ENCODE results near the gene CCR3.

CCR3 gene

GRCh38 chr3:46221938-46222337 is 20.3 kb upstream of the CCR3 start:
- DNase-seq: no peak

- peak; percentile 28 for DNase-seq
Observed at GRCh38 chr3:46222435-46223161, 19.7 kb upstream of the CCR3 start.

GRCh38 chr3:46228260-46229242 is 13.7 kb upstream of the CCR3 start:
- DNase-seq: no peak

- DNase-seq: no peak
Observed at GRCh38 chr3:46231323-46231722, 10.9 kb upstream of the CCR3 start.

- DNase-seq: no peak
Observed at GRCh38 chr3:46233194-46233593, 9.1 kb upstream of the CCR3 start.

GRCh38 chr3:46235425-46235824 is 6.8 kb upstream of the CCR3 start:
- no peak for DNase-seq

GRCh38 chr3:46236294-46237054 is 5.8 kb upstream of the CCR3 start:
- DNase-seq: no peak

GRCh38 chr3:46238386-46238785 is 3.9 kb upstream of the CCR3 start:
- no peak for DNase-seq

GRCh38 chr3:46239301-46239938 is 2.8 kb upstream of the CCR3 start:
- DNase-seq: no peak

- DNase-seq: no peak
Observed at GRCh38 chr3:46239952-46240351, 2.3 kb upstream of the CCR3 start.

- no peak for DNase-seq
Observed at GRCh38 chr3:46243560-46243959, 1.3 kb downstream of the CCR3 start.

GRCh38 chr3:46245146-46245545 is 2.9 kb downstream of the CCR3 start:
- no peak for DNase-seq

GRCh38 chr3:46252980-46253379 is 10.7 kb downstream of the CCR3 start:
- DNase-seq: no peak

- DNase-seq: no peak
Observed at GRCh38 chr3:46258525-46258924, 16.3 kb downstream of the CCR3 start.

- no peak for DNase-seq
Observed at GRCh38 chr3:46261926-46262594, 19.8 kb downstream of the CCR3 start.

GRCh38 chr3:46264002-46264401 is 21.7 kb downstream of the CCR3 start:
- no peak for DNase-seq

GRCh38 chr3:46266598-46266997 is 24.3 kb downstream of the CCR3 start:
- no peak for DNase-seq

- DNase-seq: no peak
Observed at GRCh38 chr3:46269556-46269955, 27.3 kb downstream of the CCR3 start.

GRCh38 chr3:46270474-46270873 is 28.2 kb downstream of the CCR3 start:
- DNase-seq: no peak

GRCh38 chr3:46271209-46271745 is 29.0 kb downstream of the CCR3 start:
- DNase-seq: no peak

- DNase-seq: no peak
Observed at GRCh38 chr3:46272028-46272451, 29.8 kb downstream of the CCR3 start.

Measured in islet precursor cell (in vitro differentiated cells).